Transverse colon (tissue), 4 donors: ENCODE results near the gene B3GALT4.

Source experiments
- POLR2A ChIP-seq: fragments of 450-650 bp; IDR thresholded peaks from one replicate; pipeline ENCODE4 v1.6.1; 2016; ENCODE audit warnings: antibody characterized with exemption, mild to moderate bottlenecking, moderate library complexity
- POLR2AphosphoS5 ChIP-seq, 3 donors: sonication (generic); formaldehyde crosslinking; IDR thresholded peaks; one replicate each; pipeline ENCODE4 v1.6.1; 2016; ENCODE audit warnings: antibody characterized with exemption in 3 of 3
- TF ChIP-seq, protein P1 (sequence below), 5 experiments: fragments of 200-600 bp in 3 of 5; fragments of 450-650 bp in 2 of 5; sonication (generic) in 3 of 5; IDR thresholded peaks; 1 replicate in 2 of 5; 2 replicates in 3 of 5; pipeline ENCODE4 v1.5.1; 2016 to 2017; ENCODE audit warnings: antibody characterized with exemption in 5 of 5, inconsistent platforms in 3 of 5, mild to moderate bottlenecking in 2 of 5, moderate library complexity in 1 of 5

DNA sequence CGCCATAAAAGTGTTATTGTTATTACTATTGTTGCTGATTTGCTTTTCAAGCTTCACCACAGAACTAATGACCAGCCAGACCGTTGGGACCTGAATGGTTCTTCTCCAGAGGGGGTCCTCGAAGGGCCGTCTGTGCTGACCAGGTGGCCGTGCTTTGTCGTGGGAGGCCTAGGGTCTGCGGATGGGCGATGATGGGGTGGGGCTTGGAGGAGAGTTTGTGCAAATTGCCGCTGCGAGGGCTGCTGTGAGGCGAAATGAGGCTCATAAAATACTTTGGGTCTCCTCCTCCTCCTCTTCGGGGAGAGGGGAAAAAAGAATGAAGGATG is 46.7 kb downstream of the B3GALT4 start:
- TF ChIP-seq, protein P1, sequence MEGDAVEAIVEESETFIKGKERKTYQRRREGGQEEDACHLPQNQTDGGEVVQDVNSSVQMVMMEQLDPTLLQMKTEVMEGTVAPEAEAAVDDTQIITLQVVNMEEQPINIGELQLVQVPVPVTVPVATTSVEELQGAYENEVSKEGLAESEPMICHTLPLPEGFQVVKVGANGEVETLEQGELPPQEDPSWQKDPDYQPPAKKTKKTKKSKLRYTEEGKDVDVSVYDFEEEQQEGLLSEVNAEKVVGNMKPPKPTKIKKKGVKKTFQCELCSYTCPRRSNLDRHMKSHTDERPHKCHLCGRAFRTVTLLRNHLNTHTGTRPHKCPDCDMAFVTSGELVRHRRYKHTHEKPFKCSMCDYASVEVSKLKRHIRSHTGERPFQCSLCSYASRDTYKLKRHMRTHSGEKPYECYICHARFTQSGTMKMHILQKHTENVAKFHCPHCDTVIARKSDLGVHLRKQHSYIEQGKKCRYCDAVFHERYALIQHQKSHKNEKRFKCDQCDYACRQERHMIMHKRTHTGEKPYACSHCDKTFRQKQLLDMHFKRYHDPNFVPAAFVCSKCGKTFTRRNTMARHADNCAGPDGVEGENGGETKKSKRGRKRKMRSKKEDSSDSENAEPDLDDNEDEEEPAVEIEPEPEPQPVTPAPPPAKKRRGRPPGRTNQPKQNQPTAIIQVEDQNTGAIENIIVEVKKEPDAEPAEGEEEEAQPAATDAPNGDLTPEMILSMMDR (IDR thresholded peaks at IDR 0.05), result no peak
- no peak for TF ChIP-seq POLR2A
- TF ChIP-seq POLR2AphosphoS5 (IDR thresholded peaks at IDR 0.05), result no peak
